ENCODE results near the gene IL10RB.

DNA sequence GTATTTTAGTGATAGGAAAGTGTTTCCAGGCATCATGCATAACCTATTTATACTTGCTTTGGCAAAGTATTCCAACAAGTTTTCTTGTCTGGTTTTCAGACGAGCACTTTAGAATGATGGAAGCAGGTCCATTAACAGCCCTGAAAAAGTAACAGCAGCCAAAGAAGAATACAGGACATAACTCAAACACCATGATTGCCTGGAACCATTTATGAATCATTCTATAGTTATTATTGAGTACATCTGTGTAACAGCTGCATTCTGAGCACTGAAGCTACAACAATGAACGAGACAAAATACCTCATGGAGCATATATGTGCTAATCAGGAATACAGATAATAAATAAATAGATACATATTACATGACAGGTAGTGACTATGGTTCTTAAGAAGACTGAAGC lies 12.6 kb downstream of the IL10RB start:
- TF ChIP-seq, protein P1, sequence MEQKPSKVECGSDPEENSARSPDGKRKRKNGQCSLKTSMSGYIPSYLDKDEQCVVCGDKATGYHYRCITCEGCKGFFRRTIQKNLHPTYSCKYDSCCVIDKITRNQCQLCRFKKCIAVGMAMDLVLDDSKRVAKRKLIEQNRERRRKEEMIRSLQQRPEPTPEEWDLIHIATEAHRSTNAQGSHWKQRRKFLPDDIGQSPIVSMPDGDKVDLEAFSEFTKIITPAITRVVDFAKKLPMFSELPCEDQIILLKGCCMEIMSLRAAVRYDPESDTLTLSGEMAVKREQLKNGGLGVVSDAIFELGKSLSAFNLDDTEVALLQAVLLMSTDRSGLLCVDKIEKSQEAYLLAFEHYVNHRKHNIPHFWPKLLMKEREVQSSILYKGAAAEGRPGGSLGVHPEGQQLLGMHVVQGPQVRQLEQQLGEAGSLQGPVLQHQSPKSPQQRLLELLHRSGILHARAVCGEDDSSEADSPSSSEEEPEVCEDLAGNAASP (CRISPR knock-in tag; IDR thresholded peaks at IDR 0.05; ENCODE audit: borderline replicate concordance), result no peak
- TF ChIP-seq ZFX (CRISPR knock-in tag; IDR thresholded peaks at IDR 0.05; ENCODE audit: low read depth), result no peak
- no peak for TF ChIP-seq MBD4 (IDR thresholded peaks at IDR 0.05; ENCODE audit: borderline replicate concordance, low read length)
- TF ChIP-seq ZBTB7A (CRISPR knock-in tag; IDR thresholded peaks at IDR 0.05), result no peak
- TF ChIP-seq, protein P2, sequence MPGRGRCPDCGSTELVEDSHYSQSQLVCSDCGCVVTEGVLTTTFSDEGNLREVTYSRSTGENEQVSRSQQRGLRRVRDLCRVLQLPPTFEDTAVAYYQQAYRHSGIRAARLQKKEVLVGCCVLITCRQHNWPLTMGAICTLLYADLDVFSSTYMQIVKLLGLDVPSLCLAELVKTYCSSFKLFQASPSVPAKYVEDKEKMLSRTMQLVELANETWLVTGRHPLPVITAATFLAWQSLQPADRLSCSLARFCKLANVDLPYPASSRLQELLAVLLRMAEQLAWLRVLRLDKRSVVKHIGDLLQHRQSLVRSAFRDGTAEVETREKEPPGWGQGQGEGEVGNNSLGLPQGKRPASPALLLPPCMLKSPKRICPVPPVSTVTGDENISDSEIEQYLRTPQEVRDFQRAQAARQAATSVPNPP (CRISPR knock-in tag; IDR thresholded peaks at IDR 0.05), result no peak
- no peak for TF ChIP-seq ZKSCAN8 (CRISPR knock-in tag; IDR thresholded peaks at IDR 0.05; ENCODE audit: borderline replicate concordance)
- no peak for TF ChIP-seq CEBPB (IDR thresholded peaks at IDR 0.05; ENCODE audit: borderline replicate concordance, low read depth, low read length)
- TF ChIP-seq PHF8 (CRISPR knock-in tag; IDR thresholded peaks at IDR 0.05), result no peak
- TF ChIP-seq CHCHD3 (CRISPR knock-in tag; IDR thresholded peaks at IDR 0.05), result no peak
- TF ChIP-seq ZNF577 (CRISPR knock-in tag; IDR thresholded peaks at IDR 0.05; ENCODE audit: borderline replicate concordance, low read depth), result no peak
- TF ChIP-seq FOSL1 (CRISPR knock-in tag; IDR thresholded peaks at IDR 0.05; ENCODE audit: borderline replicate concordance), result no peak
- TF ChIP-seq, protein P3, sequence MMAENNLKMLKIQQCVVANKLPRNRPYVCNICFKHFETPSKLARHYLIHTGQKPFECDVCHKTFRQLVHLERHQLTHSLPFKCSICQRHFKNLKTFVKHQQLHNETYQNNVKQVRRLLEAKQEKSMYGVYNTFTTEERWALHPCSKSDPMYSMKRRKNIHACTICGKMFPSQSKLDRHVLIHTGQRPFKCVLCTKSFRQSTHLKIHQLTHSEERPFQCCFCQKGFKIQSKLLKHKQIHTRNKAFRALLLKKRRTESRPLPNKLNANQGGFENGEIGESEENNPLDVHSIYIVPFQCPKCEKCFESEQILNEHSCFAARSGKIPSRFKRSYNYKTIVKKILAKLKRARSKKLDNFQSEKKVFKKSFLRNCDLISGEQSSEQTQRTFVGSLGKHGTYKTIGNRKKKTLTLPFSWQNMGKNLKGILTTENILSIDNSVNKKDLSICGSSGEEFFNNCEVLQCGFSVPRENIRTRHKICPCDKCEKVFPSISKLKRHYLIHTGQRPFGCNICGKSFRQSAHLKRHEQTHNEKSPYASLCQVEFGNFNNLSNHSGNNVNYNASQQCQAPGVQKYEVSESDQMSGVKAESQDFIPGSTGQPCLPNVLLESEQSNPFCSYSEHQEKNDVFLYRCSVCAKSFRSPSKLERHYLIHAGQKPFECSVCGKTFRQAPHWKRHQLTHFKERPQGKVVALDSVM (CRISPR knock-in tag; IDR thresholded peaks at IDR 0.05), result no peak
